Sigmoid colon (tissue), 7 donors: ENCODE data around the gene B3GNT5. TPM values are rescaled to one million over a fixed set of nuclear protein-coding genes. Genes with fewer than 3 reads are reported as not detected.

Experiments used
- DNase-seq: peaks from one replicate; pipeline ENCODE4 v3.0.0-alpha.2; 2019
- H3K27ac ChIP-seq, 4 donors: fragments of 200-600 bp; sonication (generic); one replicate each; pipeline ENCODE4 v1.5.1; 2016 to 2019; ENCODE audit warnings: mild to moderate bottlenecking in 1 of 4
- H3K27me3 ChIP-seq, 3 donors: fragments of 200-600 bp; sonication (generic); one replicate each; pipeline ENCODE4 v1.5.1; 2019; ENCODE audit warnings: mild to moderate bottlenecking in 1 of 3
- H3K36me3 ChIP-seq, 4 donors: fragments of 200-600 bp; sonication (generic); one replicate each; pipeline ENCODE4 v1.5.1; 2016 to 2019
- H3K4me1 ChIP-seq, 4 donors: fragments of 200-600 bp; sonication (generic); one replicate each; pipeline ENCODE4 v1.5.1; 2017 to 2019
- H3K4me3 ChIP-seq, 4 donors: fragments of 200-600 bp; sonication (generic); one replicate each; pipeline ENCODE4 v1.5.1; 2017 to 2019; ENCODE audit warnings: mild to moderate bottlenecking in 2 of 4, moderate library complexity in 1 of 4
- H3K9me3 ChIP-seq, 4 donors: fragments of 200-600 bp in 3 of 4; sonication (generic) in 3 of 4; one replicate each; pipeline versions ENCODE4 v1.5.1 to v1.6.1; 2013 to 2019
- CTCF ChIP-seq, 4 experiments: fragments of 450-650 bp in 3 of 4; fragments of 200-600 bp in 1 of 4; IDR thresholded peaks; one replicate each; pipeline ENCODE4 v1.5.1; 2016 to 2019; ENCODE audit warnings: antibody characterized with exemption in 4 of 4, mild to moderate bottlenecking in 3 of 4, moderate library complexity in 2 of 4
- EP300 ChIP-seq, 4 donors: sonication (generic); formaldehyde crosslinking; IDR thresholded peaks; one replicate each; pipeline ENCODE4 v1.6.1; 2017; ENCODE audit warnings: antibody characterized with exemption in 4 of 4
- POLR2A ChIP-seq, 2 donors: fragments of 450-650 bp; IDR thresholded peaks; one replicate each; pipeline ENCODE4 v1.6.1; 2016; ENCODE audit warnings: antibody characterized with exemption in 2 of 2, mild to moderate bottlenecking in 2 of 2, moderate library complexity in 2 of 2
- POLR2AphosphoS5 ChIP-seq, 4 donors: sonication (generic); formaldehyde crosslinking; IDR thresholded peaks; one replicate each; pipeline ENCODE4 v1.6.1; 2017; ENCODE audit warnings: antibody characterized with exemption in 4 of 4
- WGBS, 2 donors: extraction: QIAGEN DNeasy Blood & Tissue Kit; methylation state at CpG; one replicate each; pipeline ENCODE4 v1.1.7; 2013; 5-methylcytosine and 5-hydroxymethylcytosine counted together
- intact Hi-C: fragments of 100-400 bp; cut with DNase I; formaldehyde crosslinking; loops from one replicate; pipeline ENCODE4 v1.15.1; 2023
- polyA plus RNA-seq, 3 donors: library from polyadenylated mRNA; stranded (reverse); fragments of 200-250 nt; gene quantifications; one replicate each; pipeline ENCODE4 v1.2.3, GENCODE V29; 2013
- total RNA-seq, 4 donors: library from RNA; depleted of rRNA; stranded (reverse); fragments of >200 nt; gene quantifications; one replicate each; pipeline ENCODE4 v1.1.0, GENCODE V29; 2016
- donor health status: healthy with polysubstance abuse.
- donor health status: Bipolar disorder and iron deficiency.
- donor health status: healthy.

Gene B3GNT5
- total and polyA plus RNA-seq, 7 donors, result 2.2 to 29.6 (median 4.2) TPM

- no peaks in the 10 kb centered on the region for H3K27me3 ChIP-seq
- no peak overlapping the region for H3K4me3 ChIP-seq
- WGBS, 2 donors, result 94 to 97% methylated on average over 13 of the region's 13 CpGs
- intact Hi-C loops, result no loop called here
- no peak for DNase-seq
- no peak for TF ChIP-seq POLR2A (IDR thresholded peaks at IDR 0.05)
- TF ChIP-seq POLR2AphosphoS5 (IDR thresholded peaks at IDR 0.05), result no peak
- TF ChIP-seq CTCF (IDR thresholded peaks at IDR 0.05), result no peak
- TF ChIP-seq EP300 (IDR thresholded peaks at IDR 0.05), result no peak
- H3K27ac ChIP-seq, result no peak overlapping the region
- H3K9me3 ChIP-seq, result no peaks in the 10 kb centered on the region
- H3K4me1 ChIP-seq, result peaks cover 0 to 5% (median 0%) of the 10 kb centered on the region in 4 donors
- H3K36me3 ChIP-seq, result no peaks in the 10 kb centered on the region
Measured at GRCh38 chr3:183269345-183269744, 16.3 kb downstream of the B3GNT5 start.

GRCh38 chr3:183270344-183270743 is 17.3 kb downstream of the B3GNT5 start:
- TF ChIP-seq CTCF (IDR thresholded peaks at IDR 0.05) (no peak), POLR2A (IDR thresholded peaks at IDR 0.05) (no peak), POLR2AphosphoS5 (IDR thresholded peaks at IDR 0.05) (no peak), EP300 (IDR thresholded peaks at IDR 0.05) (no peak)
- Histone ChIP-seq H3K4me1 (no peaks in the 10 kb centered on the region), H3K27me3 (no peaks in the 10 kb centered on the region), H3K9me3 (no peaks in the 10 kb centered on the region), H3K36me3 (no peaks in the 10 kb centered on the region), H3K27ac (no peak overlapping the region), H3K4me3 (no peak overlapping the region)
- intact Hi-C loops, result no loop called here
- DNase-seq, result no peak
- WGBS, 2 donors, result 30 to 73% methylated on average over 7 of the region's 7 CpGs

GRCh38 chr3:183272142-183272541 is 19.1 kb downstream of the B3GNT5 start:
- 95 to 96% methylated on average over 3 of the region's 3 CpGs for WGBS, 2 donors
- Histone ChIP-seq H3K4me3 (no peak overlapping the region), H3K27me3 (no peaks in the 10 kb centered on the region), H3K9me3 (no peaks in the 10 kb centered on the region), H3K36me3 (no peaks in the 10 kb centered on the region), H3K27ac (no peak overlapping the region), H3K4me1 (no peaks in the 10 kb centered on the region)
- TF ChIP-seq POLR2AphosphoS5 (IDR thresholded peaks at IDR 0.05), result no peak
- DNase-seq, result no peak
- intact Hi-C loops, result no loop called here

GRCh38 chr3:183272791-183273190 is 19.7 kb downstream of the B3GNT5 start:
- no peak for DNase-seq
- TF ChIP-seq POLR2A (IDR thresholded peaks at IDR 0.05) (no peak), CTCF (IDR thresholded peaks at IDR 0.05) (no peak), POLR2AphosphoS5 (IDR thresholded peaks at IDR 0.05) (no peak), EP300 (IDR thresholded peaks at IDR 0.05) (no peak)
- no peaks in the 10 kb centered on the region for H3K36me3 ChIP-seq
- intact Hi-C loops, result no loop called here
- no peaks in the 10 kb centered on the region for H3K4me1 ChIP-seq
- H3K27ac ChIP-seq, result no peak overlapping the region
- H3K27me3 ChIP-seq, result no peaks in the 10 kb centered on the region
- no peak overlapping the region for H3K4me3 ChIP-seq
- H3K9me3 ChIP-seq, result no peaks in the 10 kb centered on the region

GRCh38 chr3:183274609-183275008 is 21.6 kb downstream of the B3GNT5 start:
- WGBS, 2 donors, result 61 to 86% methylated on average over 5 of the region's 5 CpGs
- Histone ChIP-seq H3K27me3 (no peaks in the 10 kb centered on the region), H3K4me3 (no peak overlapping the region), H3K27ac (no peak overlapping the region), H3K9me3 (no peaks in the 10 kb centered on the region), H3K4me1 (no peaks in the 10 kb centered on the region), H3K36me3 (no peaks in the 10 kb centered on the region)
- TF ChIP-seq CTCF (IDR thresholded peaks at IDR 0.05) (no peak), POLR2AphosphoS5 (IDR thresholded peaks at IDR 0.05) (no peak), EP300 (IDR thresholded peaks at IDR 0.05) (no peak), POLR2A (IDR thresholded peaks at IDR 0.05) (no peak)
- intact Hi-C loops, result no loop called here
- no peak for DNase-seq
